ENCODE results near the gene CDHR1. TPM values are rescaled to one million over a fixed set of nuclear protein-coding genes. Genes with fewer than 3 reads are reported as not detected.

Gene CDHR1
- total and polyA plus RNA-seq, 2 donors from 2014 or later, result 0.47 to 1.1 TPM

DNA sequence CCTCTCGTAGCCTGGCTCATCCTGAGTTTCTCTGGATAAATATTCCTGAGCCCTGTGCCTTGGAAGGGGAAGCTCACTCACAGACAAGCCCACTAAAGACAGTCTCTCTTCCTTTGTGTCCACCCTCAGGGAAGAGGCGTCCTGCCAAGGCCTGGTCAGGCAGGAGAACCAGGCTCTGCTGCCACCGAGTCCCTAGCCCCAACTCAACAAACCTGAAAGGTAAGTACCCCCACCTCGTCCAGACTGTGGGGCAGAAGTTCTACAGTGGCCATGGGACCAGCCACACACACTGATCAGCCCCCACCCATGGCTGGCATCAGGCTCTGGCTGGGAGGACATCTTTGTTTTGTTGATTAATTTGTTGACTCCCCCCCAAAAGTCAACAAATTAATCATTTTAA is 18.0 kb upstream of the CDHR1 start:
- Histone ChIP-seq H3K4me3 (ENCODE audit: low read length in 3 of 3) (no peak overlapping the region), H3K9ac (ENCODE audit: low read length in 3 of 3) (no peak overlapping the region), H3K9me3 (ENCODE audit: control insufficient read depth in 2 of 3, insufficient read depth in 1 of 3, low read length in 3 of 3) (no peaks in the 10 kb centered on the region), H3K4me1 (ENCODE audit: control insufficient read depth in 2 of 3, insufficient read depth in 2 of 3, low read depth in 1 of 3, low read length in 3 of 3) (peaks cover 0 to 14% (median 0%) of the 10 kb centered on the region in 3 donors), H3K27ac (ENCODE audit: low read depth in 2 of 2, low read length in 2 of 2) (no peak overlapping the region), H3K36me3 (ENCODE audit: control insufficient read depth in 2 of 3, insufficient read depth in 3 of 3, low read length in 3 of 3) (no peaks in the 10 kb centered on the region), H3K27me3 (ENCODE audit: control insufficient read depth, insufficient read depth, low read length) (no peaks in the 10 kb centered on the region)
- DNase-seq, result no peak
- FAIRE-seq, result no peak
- TF ChIP-seq, protein P1, sequence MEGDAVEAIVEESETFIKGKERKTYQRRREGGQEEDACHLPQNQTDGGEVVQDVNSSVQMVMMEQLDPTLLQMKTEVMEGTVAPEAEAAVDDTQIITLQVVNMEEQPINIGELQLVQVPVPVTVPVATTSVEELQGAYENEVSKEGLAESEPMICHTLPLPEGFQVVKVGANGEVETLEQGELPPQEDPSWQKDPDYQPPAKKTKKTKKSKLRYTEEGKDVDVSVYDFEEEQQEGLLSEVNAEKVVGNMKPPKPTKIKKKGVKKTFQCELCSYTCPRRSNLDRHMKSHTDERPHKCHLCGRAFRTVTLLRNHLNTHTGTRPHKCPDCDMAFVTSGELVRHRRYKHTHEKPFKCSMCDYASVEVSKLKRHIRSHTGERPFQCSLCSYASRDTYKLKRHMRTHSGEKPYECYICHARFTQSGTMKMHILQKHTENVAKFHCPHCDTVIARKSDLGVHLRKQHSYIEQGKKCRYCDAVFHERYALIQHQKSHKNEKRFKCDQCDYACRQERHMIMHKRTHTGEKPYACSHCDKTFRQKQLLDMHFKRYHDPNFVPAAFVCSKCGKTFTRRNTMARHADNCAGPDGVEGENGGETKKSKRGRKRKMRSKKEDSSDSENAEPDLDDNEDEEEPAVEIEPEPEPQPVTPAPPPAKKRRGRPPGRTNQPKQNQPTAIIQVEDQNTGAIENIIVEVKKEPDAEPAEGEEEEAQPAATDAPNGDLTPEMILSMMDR (IDR thresholded peaks at IDR 0.05; ENCODE audit: borderline replicate concordance, extremely low read depth, insufficient read depth), result no peak
- intact Hi-C loops (cut with DNase I), result no loop called here

DNA sequence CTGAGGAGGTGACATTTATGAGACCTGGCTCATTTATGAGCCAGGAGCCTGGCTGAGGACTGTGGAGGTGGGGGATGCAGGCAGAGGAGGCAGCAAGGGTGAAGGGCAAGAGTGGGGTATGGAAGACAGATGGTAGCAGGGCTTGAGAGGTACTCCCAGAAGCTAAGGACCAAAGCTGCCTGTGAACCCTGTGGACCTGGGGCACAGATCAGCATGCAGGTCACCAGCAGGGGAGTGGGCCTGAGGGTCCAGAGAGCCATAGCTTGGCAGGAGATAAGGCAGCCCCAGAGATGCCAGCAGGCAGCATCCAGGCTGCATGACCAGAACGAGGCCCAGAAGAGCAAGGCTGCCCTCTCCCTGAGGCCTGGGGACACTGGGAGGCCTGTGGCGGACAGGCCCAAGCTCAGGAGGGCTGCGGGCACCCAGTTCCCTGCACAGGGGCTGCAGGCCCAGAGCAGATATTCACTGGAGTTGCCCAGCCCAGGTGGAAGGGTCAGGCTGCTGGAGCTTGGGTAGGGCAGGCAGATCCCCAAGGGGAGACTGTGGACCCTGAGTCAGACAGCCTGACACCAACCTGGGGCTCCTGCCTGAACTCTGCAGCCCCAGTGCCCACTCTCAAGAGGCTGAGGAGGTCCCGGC is 17.4 kb upstream of the CDHR1 start:
- intact Hi-C loops (cut with DNase I), result no loop called here
- Histone ChIP-seq H3K36me3 (ENCODE audit: control insufficient read depth in 2 of 3, insufficient read depth in 3 of 3, low read length in 3 of 3) (no peaks in the 10 kb centered on the region), H3K4me1 (ENCODE audit: control insufficient read depth in 2 of 3, insufficient read depth in 2 of 3, low read depth in 1 of 3, low read length in 3 of 3) (peaks cover 0 to 14% (median 0%) of the 10 kb centered on the region in 3 donors), H3K9ac (ENCODE audit: low read length in 3 of 3) (no peak overlapping the region), H3K9me3 (ENCODE audit: control insufficient read depth in 2 of 3, insufficient read depth in 1 of 3, low read length in 3 of 3) (no peaks in the 10 kb centered on the region), H3K4me3 (ENCODE audit: low read length in 3 of 3) (no peak overlapping the region), H3K27me3 (ENCODE audit: control insufficient read depth, insufficient read depth, low read length) (no peaks in the 10 kb centered on the region), H3K27ac (ENCODE audit: low read depth in 2 of 2, low read length in 2 of 2) (no peak overlapping the region)
- DNase-seq (no peak), FAIRE-seq (no peak)
- TF ChIP-seq, protein P1 (IDR thresholded peaks at IDR 0.05; ENCODE audit: borderline replicate concordance, extremely low read depth, insufficient read depth), result no peak

DNA sequence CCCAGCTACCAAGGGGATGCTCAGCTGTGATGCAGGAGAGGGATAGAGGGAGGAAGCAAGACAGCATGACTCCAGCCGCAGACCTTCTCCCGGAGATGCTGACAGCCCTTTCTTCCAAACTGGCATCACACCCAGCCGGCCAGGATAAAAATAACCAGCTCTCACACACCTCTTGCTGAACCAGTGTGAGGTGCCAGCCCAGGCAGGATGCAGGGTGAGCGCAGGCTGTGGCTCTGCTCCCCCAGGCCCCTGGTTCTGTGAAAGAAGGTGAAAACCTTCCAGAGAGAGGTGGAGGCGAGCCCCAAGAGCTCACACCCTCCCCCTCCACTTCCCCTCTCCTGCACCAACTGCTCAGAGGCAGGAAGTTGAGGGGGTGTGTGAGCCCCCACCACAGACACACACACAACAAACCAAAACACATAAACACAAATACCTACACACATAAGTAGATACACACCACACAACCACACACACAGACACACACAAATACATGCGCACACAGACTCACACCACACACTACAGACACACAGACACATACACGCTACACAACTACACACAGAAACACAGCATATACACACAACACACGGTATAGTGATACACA is 16.7 kb upstream of the CDHR1 start:
- Histone ChIP-seq H3K36me3 (ENCODE audit: control insufficient read depth in 2 of 3, insufficient read depth in 3 of 3, low read length in 3 of 3) (no peaks in the 10 kb centered on the region), H3K27me3 (ENCODE audit: control insufficient read depth, insufficient read depth, low read length) (no peaks in the 10 kb centered on the region), H3K9me3 (ENCODE audit: control insufficient read depth in 2 of 3, insufficient read depth in 1 of 3, low read length in 3 of 3) (no peaks in the 10 kb centered on the region), H3K4me1 (ENCODE audit: control insufficient read depth in 2 of 3, insufficient read depth in 2 of 3, low read depth in 1 of 3, low read length in 3 of 3) (peaks cover 0 to 12% (median 0%) of the 10 kb centered on the region in 3 donors), H3K9ac (ENCODE audit: low read length in 3 of 3) (no peak overlapping the region), H3K27ac (ENCODE audit: low read depth in 2 of 2, low read length in 2 of 2) (no peak overlapping the region), H3K4me3 (ENCODE audit: low read length in 3 of 3) (no peak overlapping the region)
- DNase-seq, result no peak
- TF ChIP-seq, protein P1 (IDR thresholded peaks at IDR 0.05; ENCODE audit: borderline replicate concordance, extremely low read depth, insufficient read depth), result no peak
- intact Hi-C loops (cut with DNase I), result no loop called here
- FAIRE-seq, result no peak

Measured in kidney (tissue), 14 donors.